ENCODE data around the gene CDON.
"Not testable (repeated sequence)": the region's sequence is repeated elsewhere in the genome, so short reads cannot be mapped to it uniquely, and the experiment has no call there.

CDON gene

DNA sequence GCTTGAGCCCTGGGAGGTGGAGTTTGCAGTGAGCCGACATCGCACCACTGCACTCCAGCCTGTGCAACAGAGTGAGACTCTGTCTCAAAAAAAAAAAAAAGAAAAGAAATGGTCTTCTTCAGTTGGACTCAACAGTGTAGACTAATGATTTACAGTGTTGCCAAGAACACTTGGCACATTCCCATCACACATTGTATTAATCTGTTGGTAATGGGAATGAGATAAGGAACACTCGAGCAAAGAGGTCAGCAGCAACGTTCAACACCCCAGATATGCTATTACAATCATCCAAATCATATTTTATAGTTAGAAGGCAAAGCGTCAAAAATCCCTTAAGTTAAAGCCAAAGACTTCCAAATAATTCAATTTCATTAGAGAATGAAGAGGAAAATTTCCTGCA, 14.5 kb downstream of the CDON start:
- DNase-seq (ENCODE audit: low read depth in 2 of 2), result no peak

DNA sequence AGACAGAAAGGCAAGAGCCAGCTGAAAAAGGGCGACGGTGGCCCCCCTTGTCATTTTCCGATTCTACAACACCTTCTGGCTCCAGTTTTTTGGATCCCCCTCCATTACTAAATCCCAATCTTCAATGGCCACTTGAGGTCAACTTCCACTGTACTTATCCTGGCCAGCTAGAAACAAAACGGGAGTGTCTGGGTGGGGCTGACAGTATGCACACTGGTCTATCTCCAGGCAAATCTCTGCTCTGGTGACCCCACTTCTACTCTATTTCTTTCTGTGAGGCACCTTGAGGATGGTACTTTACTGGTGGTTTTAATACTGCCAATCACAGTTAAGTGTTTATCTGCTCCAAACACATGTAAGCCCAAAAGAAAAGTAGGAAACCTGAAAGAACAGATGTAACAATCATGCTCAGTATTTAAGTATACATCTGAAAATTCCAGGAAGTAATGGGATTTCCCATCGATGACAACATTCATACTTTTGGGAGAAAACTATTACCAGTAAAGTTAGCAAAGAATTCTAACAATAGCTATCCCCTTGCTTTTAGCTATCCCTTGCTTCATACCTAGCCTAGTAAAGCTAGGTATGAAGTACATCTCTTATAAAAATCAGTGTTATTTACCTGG, 16.0 kb downstream of the CDON start:
- DNase-seq (ENCODE audit: low read depth in 2 of 2), result no peak

DNA sequence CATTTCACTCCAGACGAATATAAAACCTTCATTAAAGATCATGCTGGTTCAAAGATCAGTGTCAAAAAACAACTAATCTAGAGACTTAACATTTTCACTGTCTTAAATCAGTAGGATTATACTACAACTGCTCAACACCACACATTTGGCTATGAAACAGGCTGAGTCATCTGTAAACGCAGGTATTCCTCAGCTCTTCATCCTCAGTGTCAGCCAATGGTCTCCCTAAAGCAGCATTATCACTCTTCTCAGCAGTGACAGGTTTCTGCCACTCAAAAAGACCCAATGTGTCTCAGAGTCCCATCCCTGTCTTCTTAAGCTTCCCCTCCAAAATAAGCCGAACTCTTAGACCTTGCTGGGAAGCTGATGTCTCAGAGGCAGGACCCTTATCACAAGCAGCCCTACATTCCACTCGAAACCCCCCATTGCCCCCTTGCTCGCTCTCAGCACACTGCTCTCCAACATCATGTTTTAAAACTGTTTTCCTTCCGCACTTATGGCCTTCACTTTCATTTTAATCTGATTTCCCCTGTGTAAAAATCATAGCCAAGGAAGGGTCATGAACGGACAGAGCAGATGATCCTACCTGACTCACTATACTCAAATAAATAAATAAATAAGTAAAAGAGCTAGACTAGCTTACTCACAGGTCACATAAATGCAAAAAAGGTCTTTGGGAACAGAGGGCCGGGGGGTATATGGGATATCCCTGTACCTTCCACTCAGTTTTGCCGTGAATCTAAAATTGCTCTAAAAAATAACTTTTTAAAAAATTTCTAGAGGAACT, 23.0 kb downstream of the CDON start:
- DNase-seq (ENCODE audit: low read depth in 2 of 2), result no peak

DNA sequence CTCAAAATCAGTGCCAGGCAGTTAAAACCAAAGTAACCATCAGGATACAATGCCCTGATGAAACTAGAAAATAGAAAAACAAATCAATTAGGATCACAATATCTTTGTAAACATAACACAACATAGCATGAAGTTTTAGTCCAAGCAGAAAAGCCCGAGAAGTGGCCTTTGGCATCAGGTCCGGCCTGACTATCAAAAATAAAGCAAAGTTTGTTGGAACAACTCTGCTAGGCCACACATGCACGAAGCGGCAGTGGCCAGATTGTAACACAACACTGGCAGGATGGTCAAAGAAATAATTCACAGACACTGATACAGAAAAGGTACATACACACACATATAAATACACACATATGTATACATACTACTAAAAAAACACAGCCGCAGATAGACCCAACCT, 26.9 kb downstream of the CDON start:
- DNase-seq (ENCODE audit: low read depth in 2 of 2), result no peak

DNA sequence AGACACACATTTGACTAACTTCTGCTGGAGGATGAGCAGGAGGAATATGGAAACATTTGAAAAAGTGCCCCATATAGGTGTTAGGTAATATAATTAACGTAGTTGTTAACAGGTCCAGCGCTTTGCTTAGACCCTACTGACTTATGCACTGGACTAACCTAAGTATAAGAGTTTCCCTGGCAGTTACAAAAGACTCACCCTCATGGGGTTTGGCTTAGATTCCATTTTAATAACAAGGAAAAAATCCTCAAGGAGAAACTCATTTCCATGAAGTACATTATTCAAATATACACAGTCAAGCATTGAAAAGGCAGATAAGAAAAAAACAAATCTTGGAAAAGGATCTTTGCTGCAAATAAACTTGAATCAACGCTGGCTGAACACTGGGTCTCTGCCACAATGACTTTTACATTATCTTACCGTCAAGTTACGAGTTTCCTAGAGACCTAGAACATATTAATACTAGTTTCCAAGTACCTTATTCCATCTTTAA, 27.7 kb downstream of the CDON start:
- no peak for DNase-seq (ENCODE audit: low read depth in 2 of 2)

DNA sequence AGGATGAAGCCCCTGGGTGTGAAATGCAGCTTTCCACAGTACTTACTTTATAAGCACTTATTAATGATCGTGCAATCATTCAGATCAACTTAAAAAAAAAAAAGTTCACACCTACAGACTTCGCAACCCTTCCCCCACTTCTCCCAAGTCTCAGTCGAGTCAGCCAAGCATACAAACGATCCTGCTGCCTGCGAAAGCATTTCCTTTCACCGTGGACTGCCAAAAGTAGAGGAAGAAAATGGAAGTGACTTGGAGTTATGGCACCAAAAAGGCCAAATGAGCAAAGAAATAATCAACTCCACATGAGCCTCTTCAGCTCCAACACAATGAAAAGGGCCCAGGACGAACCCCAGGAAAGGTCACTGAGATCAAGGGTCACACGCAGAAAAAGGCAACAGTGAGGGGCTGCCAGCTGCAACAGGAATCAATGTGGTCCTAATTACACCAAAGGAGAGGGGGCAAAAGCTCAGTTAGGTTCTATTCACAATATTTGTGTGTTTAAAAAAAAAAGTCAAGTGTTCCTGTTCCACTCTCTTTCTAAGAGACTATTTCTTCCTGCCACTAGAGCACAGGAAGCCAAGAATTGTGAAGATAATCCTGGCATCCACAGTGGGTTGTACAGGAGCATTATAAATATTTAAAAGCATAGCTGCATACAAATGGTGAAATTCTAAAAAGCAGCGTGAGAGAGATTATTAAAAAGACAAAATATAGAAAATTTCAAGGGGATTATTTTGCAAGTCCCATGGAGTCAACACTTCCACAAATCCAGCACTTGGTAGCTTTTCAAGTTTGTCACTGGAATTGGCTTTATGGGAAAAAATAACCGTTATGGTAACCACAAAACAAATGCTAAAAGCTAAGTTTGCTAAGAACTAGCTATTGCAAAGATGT, 28.4 kb downstream of the CDON start:
- no peak for DNase-seq (ENCODE audit: low read depth in 2 of 2)

DNA sequence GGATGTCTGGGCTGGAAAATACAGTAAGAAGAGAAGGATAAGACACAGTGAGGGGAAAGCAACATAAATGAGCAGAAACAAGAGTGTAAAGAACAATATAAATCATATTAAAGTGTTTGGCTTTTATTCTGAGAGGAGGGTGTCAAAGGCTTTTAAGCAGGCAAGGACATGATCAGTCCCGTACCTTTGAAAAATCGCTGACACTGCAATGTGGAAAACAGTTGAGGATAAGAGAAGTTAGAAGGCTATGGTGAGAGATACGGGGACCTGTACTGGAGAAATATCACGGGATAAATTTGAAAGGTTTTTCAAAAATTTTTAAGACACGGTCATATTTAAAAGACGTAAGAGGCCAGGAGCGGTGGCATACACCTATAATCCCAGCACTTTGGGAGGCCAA, 30.3 kb downstream of the CDON start:
- DNase-seq (ENCODE audit: low read depth in 2 of 2), result no peak

DNA sequence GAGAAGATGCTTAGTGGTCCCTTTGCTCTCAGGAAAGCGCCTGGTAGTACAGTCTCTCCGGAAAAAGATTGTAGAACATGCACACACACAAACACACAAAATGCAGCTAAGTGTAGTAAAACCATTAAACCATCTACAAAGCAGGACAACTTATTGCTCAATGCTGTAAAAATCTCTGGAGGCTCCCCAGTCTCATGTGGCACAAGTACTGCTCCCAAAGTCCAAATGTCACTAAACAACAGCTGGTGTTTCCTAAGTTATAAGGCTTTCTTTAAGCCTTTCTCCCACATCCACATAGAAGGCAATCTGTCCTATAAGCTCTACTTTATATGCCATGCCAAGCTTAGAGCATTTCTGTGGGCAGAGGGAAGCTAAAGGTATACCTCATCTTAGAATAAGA, 32.9 kb downstream of the CDON start:
- DNase-seq (ENCODE audit: low read depth in 2 of 2), result no peak

DNA sequence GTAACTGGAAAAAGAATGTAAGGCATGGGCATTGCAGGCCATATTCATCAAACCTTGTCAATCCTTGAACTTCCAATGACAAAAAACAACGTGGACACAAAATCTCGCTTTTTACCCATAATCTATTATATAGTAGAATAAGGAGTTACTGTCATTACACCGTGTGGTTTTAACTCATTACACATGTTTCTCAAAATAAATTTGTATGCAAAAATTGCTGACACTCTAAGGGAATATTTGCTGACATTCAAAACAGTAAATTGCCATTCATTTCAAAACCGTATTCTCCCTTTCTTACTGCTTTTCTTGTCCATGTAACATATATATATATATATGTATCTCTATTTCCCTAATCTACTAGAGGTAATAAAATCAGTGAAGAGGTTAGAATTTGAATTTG, 33.4 kb downstream of the CDON start:
- DNase-seq (ENCODE audit: low read depth in 2 of 2), result no peak

DNA sequence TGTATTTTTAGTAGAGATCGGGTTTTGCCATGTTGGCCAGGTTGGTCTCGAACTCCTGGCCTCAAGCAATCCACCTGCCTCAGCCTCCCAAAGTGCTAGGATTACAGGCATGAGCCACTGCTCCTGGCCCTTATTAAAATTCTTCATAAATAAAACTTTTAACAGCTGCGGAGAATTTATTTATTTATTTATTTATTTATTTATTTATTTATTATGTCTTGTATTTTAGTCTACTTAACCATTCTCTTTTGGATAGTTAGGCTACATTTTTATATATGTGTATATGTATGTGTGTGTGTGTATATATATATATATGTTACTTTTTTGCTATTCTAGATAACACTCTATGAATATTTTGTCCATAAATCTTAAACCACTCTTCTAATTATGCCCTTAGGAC, 34.1 kb downstream of the CDON start:
- DNase-seq (ENCODE audit: low read depth in 2 of 2), result not testable (repeated sequence)

DNA sequence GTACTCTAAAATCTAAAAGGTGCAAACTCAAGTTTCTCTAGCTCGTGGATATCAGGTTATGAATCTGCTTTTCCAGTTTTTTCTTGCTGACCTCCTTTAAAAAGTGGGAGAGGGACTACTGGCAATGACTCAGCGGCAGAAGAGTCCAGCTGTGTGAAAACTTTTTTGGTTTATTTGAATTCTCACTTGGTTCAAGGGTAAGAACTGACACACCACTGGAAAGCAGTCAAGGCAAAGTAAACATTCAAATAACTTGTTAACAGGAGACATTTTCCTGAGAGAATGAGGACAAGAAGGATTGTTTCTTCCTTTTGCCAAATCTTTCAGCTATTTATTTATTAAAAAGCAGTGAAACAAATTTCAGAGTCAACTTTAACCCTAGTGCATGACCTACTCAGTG, 36.1 kb downstream of the CDON start:
- DNase-seq (ENCODE audit: low read depth in 2 of 2), result no peak

DNA sequence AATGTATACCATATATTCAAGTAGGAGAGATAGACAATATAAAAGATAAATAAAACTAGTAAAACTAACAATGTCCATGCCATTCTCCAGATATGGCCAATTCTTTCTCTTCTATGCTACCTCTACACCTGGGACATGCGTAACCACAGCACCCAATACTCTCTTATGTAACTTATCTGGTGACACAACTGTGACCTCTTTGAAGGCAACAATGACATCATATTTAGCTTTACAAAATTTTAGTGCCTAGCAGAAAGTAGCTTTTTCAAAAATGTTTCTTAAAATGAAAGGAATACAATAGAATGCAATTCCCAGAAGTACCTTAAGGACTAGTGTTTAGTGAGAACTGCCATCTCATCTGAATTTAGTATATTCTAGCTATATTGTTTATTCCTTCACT, 36.8 kb downstream of the CDON start:
- no peak for DNase-seq (ENCODE audit: low read depth in 2 of 2)

DNA sequence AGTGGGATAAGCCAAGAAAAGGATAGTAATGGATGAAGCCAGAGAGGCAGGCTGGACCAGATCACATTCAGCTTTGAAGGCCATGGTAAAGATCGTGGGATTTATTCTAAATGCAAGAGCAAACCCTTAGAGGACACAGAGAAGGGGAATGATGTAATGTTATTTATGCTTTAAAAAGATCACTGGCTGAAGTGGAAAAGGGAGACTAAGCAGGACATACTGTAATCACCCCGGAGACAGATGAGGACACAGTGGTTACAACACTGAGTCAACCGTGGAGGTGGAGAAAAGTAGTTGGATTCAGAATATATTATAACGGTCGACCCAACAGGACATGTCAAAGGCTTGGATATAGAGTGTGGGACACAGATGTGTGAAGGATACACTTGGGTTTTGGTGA, 38.5 kb downstream of the CDON start:
- DNase-seq (ENCODE audit: low read depth in 2 of 2), result no peak

DNA sequence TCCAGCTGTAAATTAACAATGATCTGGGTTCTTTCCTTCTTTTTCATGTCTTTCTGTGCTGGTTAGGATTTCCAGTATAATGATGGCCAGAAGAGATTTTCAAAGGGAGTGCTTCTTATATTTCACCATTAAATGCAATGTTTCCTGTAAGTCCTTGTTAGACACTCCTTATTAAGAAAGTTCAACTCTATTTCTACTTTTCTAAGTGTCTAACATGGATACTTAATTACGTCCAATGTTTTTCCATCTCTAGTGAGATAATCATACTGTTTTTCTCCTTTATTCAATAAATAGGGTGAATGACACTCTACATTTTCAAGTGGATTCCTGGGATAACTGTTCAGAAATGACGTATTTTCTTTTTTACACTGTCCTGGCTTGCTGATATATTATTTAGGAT, 49.8 kb downstream of the CDON start:
- DNase-seq (ENCODE audit: low read depth in 2 of 2), result no peak

DNA sequence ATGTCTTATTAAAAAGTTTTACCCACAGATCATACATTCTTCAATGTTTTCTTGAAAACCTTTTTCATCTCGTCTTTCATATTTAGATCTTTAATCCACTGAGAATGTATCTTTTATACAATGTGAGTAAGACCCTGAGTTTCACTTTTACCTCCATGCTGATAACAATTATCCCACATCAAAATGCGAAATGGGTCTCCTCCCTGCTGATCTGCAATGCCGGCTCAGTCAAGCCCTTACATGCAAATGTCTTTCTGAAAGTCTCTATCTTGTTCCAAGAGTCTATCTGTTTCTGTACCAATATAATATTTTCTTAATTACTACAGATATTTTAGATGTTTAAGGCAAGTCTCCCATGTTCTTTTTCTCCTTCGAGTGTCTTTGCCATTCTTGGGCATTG, 50.9 kb downstream of the CDON start:
- DNase-seq (ENCODE audit: low read depth in 2 of 2), result no peak

DNA sequence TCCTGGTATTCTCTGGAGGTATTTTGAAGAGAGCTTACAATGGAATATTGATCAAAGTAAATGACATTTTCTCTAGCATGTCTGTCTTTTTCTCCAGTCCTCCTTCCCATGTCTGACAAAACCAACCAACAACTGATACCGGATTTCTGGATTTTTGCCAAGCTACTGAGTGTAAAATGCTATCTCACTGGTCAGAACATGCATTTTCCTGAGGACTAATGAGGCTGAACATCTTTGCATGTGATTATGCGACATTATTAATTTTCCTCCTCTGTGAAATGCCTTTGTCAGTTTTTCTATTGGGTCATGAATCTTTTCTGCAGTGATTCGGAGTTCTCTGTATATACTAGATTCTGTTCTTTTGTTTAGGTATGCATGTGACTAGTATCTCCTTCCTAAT, 51.4 kb downstream of the CDON start:
- DNase-seq (ENCODE audit: low read depth in 2 of 2), result no peak

DNA sequence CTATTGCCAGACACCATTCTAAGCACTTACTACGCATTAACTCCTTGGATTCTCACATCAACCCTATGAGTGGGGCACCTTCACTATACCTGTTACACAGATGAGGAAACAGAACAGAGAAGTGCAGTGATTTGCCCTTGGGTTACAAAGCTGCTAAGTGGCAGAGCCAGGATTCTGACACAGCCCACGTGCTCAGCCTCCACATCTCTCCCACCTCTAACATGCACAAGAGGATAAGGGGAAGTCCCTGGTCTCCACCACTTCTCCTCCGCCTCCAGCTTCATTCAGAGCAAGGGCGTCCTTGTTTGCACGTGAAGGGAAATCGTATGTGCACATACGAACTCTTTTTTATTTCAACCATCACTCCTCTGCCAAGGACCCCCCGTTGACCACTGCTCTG, 53.7 kb downstream of the CDON start:
- DNase-seq (ENCODE audit: low read depth in 2 of 2), result no peak

DNA sequence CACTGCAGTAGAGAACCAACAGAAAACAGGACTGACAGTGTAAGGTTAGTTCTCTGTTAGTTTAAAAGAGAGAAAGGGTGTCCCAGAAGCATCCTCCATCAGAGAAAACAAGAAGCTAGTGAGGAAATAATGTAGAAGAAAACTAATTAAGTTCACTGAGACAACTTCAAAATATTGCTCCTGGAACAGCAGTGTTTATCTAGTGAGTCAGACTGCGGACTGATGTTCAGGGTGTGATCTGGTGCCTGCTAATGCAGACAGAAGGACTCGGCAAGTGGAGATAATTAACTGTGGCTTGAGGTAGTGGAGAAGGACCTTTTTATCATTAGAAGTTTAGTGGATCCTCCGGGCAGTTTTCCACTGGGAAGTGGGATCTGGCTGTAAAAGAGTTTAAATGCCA, 55.4 kb downstream of the CDON start:
- no peak for DNase-seq (ENCODE audit: low read depth in 2 of 2)

DNA sequence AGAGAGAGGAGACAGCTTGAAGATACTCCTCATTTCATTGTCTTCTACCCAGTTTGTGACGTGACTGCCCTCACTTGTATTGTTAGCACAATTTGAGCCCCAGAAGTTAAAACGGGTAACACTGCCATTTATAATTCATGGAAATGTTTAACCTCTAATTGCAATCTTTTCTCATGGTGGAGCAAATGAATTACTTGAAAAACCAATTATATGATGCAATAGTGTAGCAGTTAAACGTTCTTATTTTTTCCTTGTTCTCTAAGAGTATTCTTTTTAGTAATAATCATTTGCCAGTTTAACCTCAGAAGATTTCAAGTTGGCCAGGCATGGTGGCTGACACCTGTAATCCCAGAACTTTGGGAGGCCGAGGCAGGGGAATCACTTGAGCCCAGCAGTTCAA, 56.6 kb downstream of the CDON start:
- no peak for DNase-seq (ENCODE audit: low read depth in 2 of 2)

DNA sequence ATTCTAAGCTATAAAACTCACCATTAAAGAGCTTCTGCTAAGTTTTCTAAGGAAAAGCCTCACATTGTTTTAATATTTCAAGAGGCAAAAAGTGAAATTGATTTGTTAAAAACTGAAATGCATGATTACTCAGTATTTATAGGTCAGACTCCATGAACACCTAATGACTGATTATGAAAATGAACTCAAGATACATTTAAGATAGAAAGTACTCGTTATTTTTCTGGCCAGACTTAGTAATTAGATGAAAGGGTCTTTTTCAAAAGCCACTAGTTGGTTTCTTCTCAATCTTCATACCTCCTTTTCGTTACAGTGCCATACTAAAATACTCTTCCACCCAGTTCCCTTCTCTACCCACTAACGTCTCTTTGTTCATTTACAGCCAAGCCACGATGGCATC, 60.5 kb downstream of the CDON start:
- DNase-seq (ENCODE audit: low read depth in 2 of 2), result no peak

DNA sequence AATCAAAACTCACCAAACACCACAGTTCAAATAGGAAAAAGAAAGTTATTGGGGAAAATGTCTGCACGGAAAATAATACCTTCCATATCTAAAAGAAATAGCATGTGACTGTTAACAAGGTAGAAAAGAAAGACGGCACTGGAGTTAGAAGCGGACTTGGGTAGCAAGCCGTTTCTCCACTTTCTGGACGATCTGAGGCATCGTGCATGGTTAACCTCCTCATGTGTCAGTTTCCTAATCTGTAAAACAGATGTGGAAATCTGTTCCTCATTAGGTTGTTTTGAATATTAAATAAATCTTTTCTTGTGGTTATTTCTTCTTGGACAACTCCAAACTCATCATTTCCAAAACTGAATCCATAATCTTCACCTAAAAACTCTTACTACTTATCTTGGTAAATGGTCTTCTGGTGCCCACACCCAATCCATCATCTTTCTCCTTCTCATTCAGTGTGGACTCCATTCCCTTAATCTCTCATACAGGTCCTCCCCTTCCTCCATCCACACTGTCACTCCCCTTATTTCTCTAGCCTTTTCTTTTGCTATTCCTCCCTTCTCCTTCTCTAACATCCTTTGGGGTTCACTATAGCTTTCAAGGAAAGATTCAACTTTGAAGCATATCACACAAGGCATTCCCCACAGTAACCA, 63.3 kb downstream of the CDON start:
- DNase-seq (ENCODE audit: low read depth in 2 of 2), result no peak

DNA sequence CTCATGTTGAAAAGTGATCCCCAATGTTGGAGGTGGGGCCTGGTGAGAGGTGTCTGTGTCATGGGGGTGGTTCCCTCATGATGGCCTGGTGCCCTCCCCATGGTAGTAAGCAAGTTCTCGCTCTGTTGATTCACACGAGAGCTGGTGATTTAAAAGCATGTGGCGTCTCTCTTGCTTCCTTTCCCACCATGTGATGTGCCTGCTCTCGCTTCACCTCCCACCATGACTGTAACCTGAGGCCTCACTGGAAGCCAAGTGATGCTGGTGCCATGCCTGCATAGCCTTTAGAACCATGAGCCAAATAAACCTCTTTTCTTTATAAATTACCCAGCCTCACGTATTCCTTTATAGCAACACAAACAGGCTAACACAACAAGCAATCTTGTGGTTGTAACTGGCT, 64.4 kb downstream of the CDON start:
- DNase-seq (ENCODE audit: low read depth in 2 of 2), result no peak
